Lung (tissue), 12 donors: ENCODE measurements around the gene SEC62. TPM values are rescaled to one million over a fixed set of nuclear protein-coding genes. Genes with fewer than 3 reads are reported as not detected.

Experiments used
- ATAC-seq: fragments of 200-7000 bp; cut with Tn5 transposase; one replicate; pipeline ENCODE4 v1.9.1; 2020; ENCODE audit warnings: moderate number of reproducible peaks; ENCODE audit not compliant: insufficient read depth, low FRiP score
- DNase-seq, 3 donors: peaks; one replicate each; pipeline ENCODE4 v3.0.0-alpha.2; 2013 to 2017
- H3K27ac ChIP-seq, 2 donors: one replicate each; pipeline ENCODE4 v1.5.1; 2013; ENCODE audit warnings: mild to moderate bottlenecking in 2 of 2, moderate library complexity in 2 of 2, control low read depth in 1 of 2, inconsistent platforms in 1 of 2, low read depth in 1 of 2, low read length in 1 of 2
- H3K27me3 ChIP-seq, 3 donors: one replicate each; pipeline ENCODE4 v1.5.1; 2013; ENCODE audit warnings: low read length in 2 of 3; ENCODE audit not compliant: control insufficient read depth in 3 of 3, insufficient read depth in 3 of 3
- H3K36me3 ChIP-seq, 4 donors: one replicate each; pipeline ENCODE4 v1.5.1; 2013; ENCODE audit warnings: low read length in 4 of 4, mild to moderate bottlenecking in 1 of 4, moderate library complexity in 1 of 4; ENCODE audit not compliant: control insufficient read depth in 4 of 4, insufficient read depth in 4 of 4
- H3K4me1 ChIP-seq, 5 donors: one replicate each; pipeline ENCODE4 v1.5.1; 2013; ENCODE audit warnings: low read length in 5 of 5, mild to moderate bottlenecking in 2 of 5, moderate library complexity in 1 of 5; ENCODE audit not compliant: control insufficient read depth in 5 of 5, insufficient read depth in 5 of 5
- H3K4me3 ChIP-seq: one replicate; pipeline ENCODE4 v1.5.1; 2013; ENCODE audit warnings: mild to moderate bottlenecking, control low read depth, moderate library complexity
- H3K9ac ChIP-seq, 2 donors: one replicate each; pipeline ENCODE4 v1.5.1; 2013; ENCODE audit warnings: low read length in 2 of 2, control low read depth in 1 of 2; ENCODE audit not compliant: insufficient read depth in 1 of 2
- H3K9me3 ChIP-seq, 4 donors: one replicate each; pipeline ENCODE4 v1.5.1; 2013; ENCODE audit warnings: low read length in 3 of 4, mild to moderate bottlenecking in 1 of 4, moderate library complexity in 1 of 4; ENCODE audit not compliant: control insufficient read depth in 4 of 4, insufficient read depth in 3 of 4
- WGBS, 2 donors: extraction: QIAGEN DNeasy Blood & Tissue Kit; methylation state at CpG; one replicate each; pipeline ENCODE4 v1.1.7; 2013; 5-methylcytosine and 5-hydroxymethylcytosine counted together
- polyA plus RNA-seq, 2 donors: library from polyadenylated mRNA; stranded (reverse); fragments of 200-250 nt; gene quantifications; one replicate each; pipeline ENCODE4 v1.2.1, GENCODE V29; 2013
- total RNA-seq, 2 donors: library from RNA; depleted of rRNA in 1 of 2; stranded (reverse); fragments of >200 nt in 1 of 2; gene quantifications; one replicate each; pipeline ENCODE4 v1.2.1, GENCODE V29; 2014 to 2021
- TF ChIP-seq, protein P1 (sequence below): IDR thresholded peaks from 2 replicates; pipeline ENCODE4 v1.5.1; 2012; ENCODE audit warnings: mild to moderate bottlenecking; ENCODE audit errors: control extremely low read depth, extremely low read depth
- donor health status: control.
- donor health status: control.
- donor health status: Bipolar disorder and iron deficiency.
- donor health status: healthy.
- donor health status: DM: yes; HTN: yes; CAD: no.

The SEC62 gene
- total and polyA plus RNA-seq, 4 donors: 55.2 to 96.5 (median 62.7) TPM

GRCh38 chr3:169929830-169930519, 36.6 kb upstream of the SEC62 start:
- TF ChIP-seq, protein P1, sequence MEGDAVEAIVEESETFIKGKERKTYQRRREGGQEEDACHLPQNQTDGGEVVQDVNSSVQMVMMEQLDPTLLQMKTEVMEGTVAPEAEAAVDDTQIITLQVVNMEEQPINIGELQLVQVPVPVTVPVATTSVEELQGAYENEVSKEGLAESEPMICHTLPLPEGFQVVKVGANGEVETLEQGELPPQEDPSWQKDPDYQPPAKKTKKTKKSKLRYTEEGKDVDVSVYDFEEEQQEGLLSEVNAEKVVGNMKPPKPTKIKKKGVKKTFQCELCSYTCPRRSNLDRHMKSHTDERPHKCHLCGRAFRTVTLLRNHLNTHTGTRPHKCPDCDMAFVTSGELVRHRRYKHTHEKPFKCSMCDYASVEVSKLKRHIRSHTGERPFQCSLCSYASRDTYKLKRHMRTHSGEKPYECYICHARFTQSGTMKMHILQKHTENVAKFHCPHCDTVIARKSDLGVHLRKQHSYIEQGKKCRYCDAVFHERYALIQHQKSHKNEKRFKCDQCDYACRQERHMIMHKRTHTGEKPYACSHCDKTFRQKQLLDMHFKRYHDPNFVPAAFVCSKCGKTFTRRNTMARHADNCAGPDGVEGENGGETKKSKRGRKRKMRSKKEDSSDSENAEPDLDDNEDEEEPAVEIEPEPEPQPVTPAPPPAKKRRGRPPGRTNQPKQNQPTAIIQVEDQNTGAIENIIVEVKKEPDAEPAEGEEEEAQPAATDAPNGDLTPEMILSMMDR: no peak
- no peak overlapping the region for H3K27ac ChIP-seq
- DNase-seq (no peak), ATAC-seq (no peak)
- no peaks in the 10 kb centered on the region for H3K9me3 ChIP-seq
- H3K36me3 ChIP-seq: no peaks in the 10 kb centered on the region
- 52 to 67% methylated on average over 3 of the region's 3 CpGs for WGBS, 2 donors
- peaks cover 0 to 2% (median 0%) of the 10 kb centered on the region in 3 donors for H3K27me3 ChIP-seq
- H3K4me3 ChIP-seq: no peak overlapping the region
- H3K9ac ChIP-seq: no peak overlapping the region
- H3K4me1 ChIP-seq: no peaks in the 10 kb centered on the region

DNA sequence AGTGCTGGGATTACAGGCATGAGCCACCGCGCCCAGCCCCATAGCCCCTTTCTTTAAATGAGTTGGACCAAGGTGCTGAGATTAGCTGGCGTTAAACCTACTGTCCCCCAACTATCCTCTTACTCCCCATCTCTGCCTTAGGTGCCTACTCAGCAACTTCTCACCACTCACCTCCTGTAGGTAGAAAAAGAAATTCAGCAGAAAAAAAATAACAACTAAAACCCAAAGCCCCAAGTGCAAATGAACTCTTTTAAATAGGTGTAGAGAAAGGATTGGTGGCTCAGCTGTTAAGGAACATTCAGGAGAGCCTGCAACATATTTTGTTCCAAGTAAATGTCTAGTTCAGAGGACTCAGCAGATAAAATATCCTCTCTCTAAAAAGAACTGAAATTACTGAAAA, 35.8 kb upstream of the SEC62 start:
- Histone ChIP-seq H3K4me3 (no peak overlapping the region), H3K4me1 (no peaks in the 10 kb centered on the region), H3K27me3 (peaks cover 0 to 2% (median 0%) of the 10 kb centered on the region in 3 donors), H3K36me3 (no peaks in the 10 kb centered on the region), H3K27ac (no peak overlapping the region), H3K9ac (no peak overlapping the region), H3K9me3 (no peaks in the 10 kb centered on the region)
- no peak for ATAC-seq
- 97% methylated on average over 3 of the region's 3 CpGs for WGBS, 2 donors
- no peak for DNase-seq
- TF ChIP-seq, protein P1: no peak

DNA sequence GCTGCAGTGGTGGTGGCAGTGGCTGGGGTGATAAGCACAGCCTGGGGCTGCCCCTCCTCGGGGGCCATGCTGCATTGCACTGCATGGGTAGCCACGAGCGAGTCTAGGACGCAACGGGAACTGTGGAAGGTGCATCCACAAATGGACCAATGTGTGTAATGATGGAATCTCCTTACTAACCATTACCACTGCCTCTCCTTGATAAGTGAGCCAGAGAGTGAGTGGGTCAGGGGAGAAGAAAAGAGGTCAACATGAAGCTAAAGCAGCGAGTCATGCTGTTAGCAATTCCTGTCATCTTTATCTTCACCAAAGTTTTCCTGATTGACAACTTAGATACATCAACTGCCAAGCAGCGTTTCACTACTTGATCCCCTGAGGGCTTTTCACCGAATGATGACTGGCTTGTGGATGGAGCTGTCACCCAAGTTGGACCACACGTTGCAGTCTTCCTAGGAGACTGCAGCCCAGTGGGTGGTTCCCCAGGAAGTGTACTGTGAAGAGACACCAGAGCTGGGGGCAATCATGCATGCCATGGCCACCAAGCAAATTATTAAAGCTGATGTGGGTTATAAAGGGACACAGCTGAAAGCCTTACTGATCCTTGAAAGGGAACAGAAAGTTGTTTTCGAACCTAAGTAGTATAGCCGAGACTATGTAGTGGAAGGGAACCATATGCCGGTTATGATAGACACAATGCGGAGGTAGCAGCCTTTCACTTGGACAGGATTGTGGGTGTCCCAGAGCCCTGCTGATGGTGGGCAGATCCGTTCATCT, 34.7 kb upstream of the SEC62 start:
- Histone ChIP-seq H3K9me3 (no peaks in the 10 kb centered on the region), H3K9ac (no peak overlapping the region), H3K36me3 (no peaks in the 10 kb centered on the region), H3K4me1 (no peaks in the 10 kb centered on the region), H3K27ac (no peak overlapping the region), H3K27me3 (peaks cover 0 to 2% (median 0%) of the 10 kb centered on the region in 3 donors), H3K4me3 (no peak overlapping the region)
- 82 to 90% methylated on average over 14 of the region's 14 CpGs for WGBS, 2 donors
- TF ChIP-seq, protein P1: no peak
- DNase-seq: no peak
- ATAC-seq: no peak
